Measurements from ENCODE around the gene ABHD17C. TPM values are rescaled to one million over a fixed set of nuclear protein-coding genes. Genes with fewer than 3 reads are reported as not detected.

ABHD17C gene
- total and polyA plus RNA-seq, 2 donors (not counting 3 experiments of a cell fraction or from before 2014, with no cell fraction given), result 5.9 to 10.9 TPM

GRCh38 chr15:80778964-80779657 lies 84.0 kb downstream of the ABHD17C start, which contains the start of gene CEMIP:
TSS of gene CEMIP (plus strand) at chr15:80779370. CDS start at chr15:80873880, 94,510 bp downstream.
- H3K9me3 ChIP-seq (replicated peaks; ENCODE audit: control insufficient read depth, insufficient read depth, low read length), result no peaks in the 10 kb centered on the region
- CTCF ChIA-PET, result interaction anchor here (0.7 to 7.5 kb wide), 32 partner anchors 15 to 1398 kb away, joined by 3 to 828 read pairs (median 4); partner anchors contain the start of genes ABHD17C and STARD5
- H3K36me3 ChIP-seq (ENCODE audit: control insufficient read depth in 2 of 2, extremely low read depth in 1 of 2, insufficient read depth in 2 of 2, low read length in 2 of 2), result no peaks in the 10 kb centered on the region
- TF ChIP-seq FOS (IDR thresholded peaks at IDR 0.05; ENCODE audit: borderline replicate concordance, insufficient read depth, low read length) (no peak), CTCF (IDR thresholded peaks at IDR 0.05; ENCODE audit: extremely low read depth in 1 of 2, insufficient read depth in 1 of 2, low read depth in 1 of 2, low read length in 2 of 2) (peak; percentile 77 to 83), EZH2 (IDR thresholded peaks at IDR 0.05; ENCODE audit: borderline replicate concordance, low read depth, low read length, severe bottlenecking) (peak; percentile 51)
- no peaks in the 10 kb centered on the region for H3K79me2 ChIP-seq (ENCODE audit: control insufficient read depth, insufficient read depth, low read length)
- H2AFZ ChIP-seq (ENCODE audit: low read depth, low read length), result peak within 1 kb of the TSS; percentile 22
- POLR2A ChIA-PET, result no interaction called here
- BruUV-seq (replicated peaks), result no TSS peak
- H3K27me3 ChIP-seq (ENCODE audit: control insufficient read depth in 2 of 2, insufficient read depth in 2 of 2, low read length in 2 of 2), result peaks cover 17% of the 10 kb centered on the region in 2 experiments
- H3K27ac ChIP-seq (ENCODE audit: insufficient read depth, low read depth, low read length), result no peak within 1 kb of the TSS
- peak; percentile 12 for FAIRE-seq
- no peaks in the 10 kb centered on the region for H3K9me1 ChIP-seq (replicated peaks; ENCODE audit: control insufficient read depth, extremely low read depth, insufficient read depth, low read length)
- H4K20me1 ChIP-seq (replicated peaks; ENCODE audit: control insufficient read depth, extremely low read depth, insufficient read depth, low read length), result no peaks in the 10 kb centered on the region
- dilution Hi-C loops (cut with MboI; ENCODE audit: extremely low pct_ligation_motif_present, low sequenced_read_pairs) (no loop called here), intact Hi-C loops (cut with micrococcal nuclease) (loop anchor here (1.0 to 5.0 kb wide), 4 partner anchors 119 to 323 kb away; no protein-coding TSS in a partner anchor)
- H3K4me2 ChIP-seq (ENCODE audit: insufficient read depth, low read length), result peak within 1 kb of the TSS; percentile 49
- peak within 1 kb of the TSS in 2 of 3 experiments; percentile 11 to 22 for H3K4me3 ChIP-seq (replicated peaks in 1 of 3; ENCODE audit: insufficient read depth in 1 of 3, low read depth in 1 of 3, low read length in 3 of 3)
- no peak within 1 kb of the TSS for H3K9ac ChIP-seq (replicated peaks; ENCODE audit: extremely low read depth, insufficient read depth, low read length)
- DNase-seq (ENCODE audit: low read depth, low spot score), result peak; percentile 72
- H3K4me1 ChIP-seq (ENCODE audit: control insufficient read depth, extremely low read depth, insufficient read depth, low read length), result peaks cover 18% of the 10 kb centered on the region

Data from endothelial cell of umbilical vein (primary cell).